Anterior cingulate cortex (tissue), 58 donors: ENCODE data around the gene CEP95.

Experiments used
- DNase-seq, 58 donors: peaks; one replicate each; lab custom pipeline; 2025; lab: John Stamatoyannopoulos, UW

Gene CEP95

DNA sequence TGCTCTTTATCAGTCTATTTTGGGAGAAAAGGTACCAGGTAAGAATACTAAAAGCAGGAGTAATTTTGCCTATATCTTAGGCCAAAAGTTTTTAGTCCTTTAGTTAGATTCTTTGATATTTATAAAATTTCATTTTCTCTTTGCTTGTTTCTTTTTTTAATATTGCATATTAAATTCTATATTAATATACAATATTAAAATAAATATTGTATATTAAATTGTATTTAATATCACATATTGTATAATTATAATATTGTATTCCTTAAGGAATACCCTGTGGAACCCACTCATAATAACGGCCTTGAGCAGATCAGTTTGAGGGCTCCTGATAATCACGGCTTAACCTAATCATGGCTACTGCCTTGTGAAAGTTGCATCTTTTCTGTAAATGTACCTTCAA lies 1.9 kb downstream of the CEP95 start:
- no peak for DNase-seq

DNA sequence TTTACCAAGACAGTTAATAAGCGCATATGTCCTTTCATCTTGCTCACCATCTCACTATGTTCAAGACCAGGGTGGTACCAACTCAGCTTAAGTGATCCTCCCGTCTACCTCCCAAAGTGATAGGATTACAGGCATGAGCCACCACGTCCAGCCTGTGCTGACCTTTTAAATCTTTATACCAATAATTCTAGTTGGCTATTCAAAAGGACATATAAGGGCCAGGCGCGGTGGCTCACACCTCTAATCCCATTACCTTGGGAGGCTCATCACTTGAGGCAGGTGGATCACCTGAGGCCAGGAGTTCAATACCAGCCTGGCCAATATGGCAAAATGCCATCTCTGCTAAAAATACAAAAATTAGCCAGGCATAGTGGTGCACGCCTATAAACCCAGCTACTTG lies 2.4 kb downstream of the CEP95 start:
- no peak for DNase-seq

DNA sequence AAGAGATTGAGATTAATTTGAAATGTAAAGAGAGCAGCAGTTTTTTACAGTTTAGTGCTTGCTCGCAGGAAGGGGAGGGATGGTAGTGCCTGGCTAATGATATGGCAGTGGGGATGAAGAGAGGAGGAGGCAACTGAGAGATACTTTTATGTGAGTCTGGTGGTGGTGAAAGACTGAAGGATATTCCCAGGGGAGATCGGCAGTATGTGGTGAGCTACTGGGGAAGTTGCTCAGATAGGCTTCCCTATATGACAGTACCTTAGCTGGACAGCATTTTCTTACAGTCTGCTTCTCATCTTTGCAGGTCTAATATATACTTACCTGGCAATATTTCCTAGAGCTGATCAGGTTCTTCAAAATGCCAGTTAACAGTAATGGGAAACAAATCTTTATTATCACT lies 8.6 kb downstream of the CEP95 start:
- DNase-seq = no peak

DNA sequence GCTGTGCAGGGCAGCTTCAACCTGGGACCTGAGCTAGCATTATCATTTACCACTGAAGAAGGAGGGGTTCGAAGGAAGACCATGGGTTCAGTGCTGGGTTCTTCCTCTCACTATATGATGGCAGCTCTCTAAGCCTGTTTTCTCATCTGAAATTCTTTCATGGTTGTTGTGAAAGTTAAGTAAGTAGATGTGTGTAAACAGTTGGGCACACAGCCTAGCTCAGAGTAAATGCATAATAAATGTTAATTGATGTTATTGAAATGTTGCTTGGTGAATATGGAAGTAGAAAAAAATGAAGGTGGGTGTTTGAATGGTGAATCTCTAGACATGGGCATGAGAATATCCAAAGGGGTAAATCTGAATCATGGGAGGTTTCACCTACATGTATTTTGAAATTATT lies 9.1 kb downstream of the CEP95 start:
- DNase-seq = no peak

DNA sequence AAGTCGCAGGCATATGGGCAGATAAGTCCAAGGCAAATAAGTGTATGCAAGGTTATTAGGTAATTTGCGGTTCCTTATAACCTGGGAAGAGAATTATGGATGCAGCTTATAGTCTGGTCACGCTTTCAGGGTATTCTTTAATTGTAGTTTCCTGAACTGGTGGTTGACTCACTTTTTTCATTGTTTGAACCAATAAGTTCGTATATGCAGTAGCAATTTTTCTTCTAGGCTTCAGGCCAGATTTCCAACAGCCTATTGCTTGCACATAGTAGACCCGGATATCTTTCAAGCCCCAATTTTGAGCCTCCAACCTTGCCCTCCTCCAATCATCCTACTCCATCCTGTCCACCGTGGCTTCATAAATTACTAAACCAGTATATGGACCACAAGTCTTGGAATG lies 12.8 kb downstream of the CEP95 start:
- DNase-seq = no peak

DNA sequence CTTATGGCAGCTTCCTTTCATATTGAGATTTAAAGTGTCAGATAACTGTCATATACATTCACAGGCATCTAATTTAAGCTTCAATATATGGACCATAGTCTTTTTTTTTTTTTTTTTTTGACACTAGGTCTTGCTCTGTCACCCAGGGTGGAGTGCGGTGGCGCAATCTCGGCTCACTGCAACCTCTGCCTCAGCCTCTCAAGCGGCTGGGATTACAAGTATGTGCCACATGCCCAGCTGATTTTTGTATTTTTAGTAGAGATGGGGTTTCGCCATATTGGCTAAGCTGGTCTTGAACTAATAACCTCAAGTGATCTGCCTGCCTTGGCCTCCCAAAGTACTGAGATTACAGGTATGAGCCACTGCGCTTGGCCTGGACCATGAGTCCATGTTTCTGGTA lies 13.6 kb downstream of the CEP95 start:
- no peak for DNase-seq

DNA sequence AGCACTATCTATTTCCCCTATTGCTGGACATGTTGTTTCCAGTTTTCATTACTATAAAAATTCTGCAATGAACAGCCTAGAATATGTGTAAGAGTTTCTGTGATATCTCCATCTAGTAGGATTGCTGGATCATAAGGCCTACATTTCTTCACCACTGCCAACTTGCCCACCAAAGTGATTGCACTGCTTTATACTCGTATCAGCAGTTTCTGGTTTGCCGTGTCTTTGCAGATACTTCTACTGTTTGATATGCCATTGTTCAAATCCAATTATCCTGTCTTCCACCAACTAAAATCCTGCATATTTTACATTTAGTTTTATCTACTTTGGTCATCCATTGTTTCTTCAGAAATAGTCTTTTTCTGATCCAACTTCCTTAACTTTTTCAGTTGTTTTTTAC lies 21.1 kb downstream of the CEP95 start:
- DNase-seq = no peak

DNA sequence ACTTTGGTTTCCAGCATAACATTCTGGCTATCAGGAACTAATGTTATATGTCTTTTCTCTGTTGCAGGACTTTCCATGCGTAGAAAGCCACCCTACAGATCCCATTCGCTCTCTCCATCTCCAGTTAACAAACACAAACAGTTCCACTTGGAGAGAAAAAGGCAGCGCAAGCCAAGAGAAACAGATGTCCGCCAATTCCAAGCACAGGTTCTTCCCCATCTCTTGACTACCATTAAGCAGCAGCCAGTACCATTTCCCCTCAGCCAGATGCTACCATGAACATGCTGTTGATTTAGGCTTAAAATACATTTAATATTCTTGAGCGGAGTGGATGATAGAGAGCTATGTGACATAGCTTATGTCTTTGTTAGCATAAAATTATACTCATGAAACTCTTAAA lies 22.4 kb downstream of the CEP95 start:
- no peak for DNase-seq

DNA sequence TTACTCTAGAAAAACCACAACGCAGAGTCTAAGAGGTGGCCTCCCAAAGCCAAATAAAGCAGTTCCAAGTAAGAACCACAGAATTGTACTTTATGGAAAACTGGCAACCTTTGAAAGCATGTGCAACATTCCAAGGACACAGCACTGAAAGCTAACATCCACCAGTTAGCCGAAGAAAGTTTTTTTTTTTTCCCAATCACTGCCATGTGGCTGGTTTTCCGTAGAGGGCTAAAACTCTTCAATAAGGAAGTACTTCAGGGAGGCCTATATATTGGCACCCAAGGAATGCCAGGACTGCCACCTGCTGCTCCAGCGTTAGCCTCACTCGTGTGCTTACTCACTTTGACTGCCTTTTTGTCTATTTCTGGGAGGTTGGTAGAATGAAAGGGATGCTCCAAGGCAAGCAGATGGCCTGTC lies 25.2 kb downstream of the CEP95 start:
- peak in 2 of 58 donors; percentile 11 to 15 for DNase-seq

DNA sequence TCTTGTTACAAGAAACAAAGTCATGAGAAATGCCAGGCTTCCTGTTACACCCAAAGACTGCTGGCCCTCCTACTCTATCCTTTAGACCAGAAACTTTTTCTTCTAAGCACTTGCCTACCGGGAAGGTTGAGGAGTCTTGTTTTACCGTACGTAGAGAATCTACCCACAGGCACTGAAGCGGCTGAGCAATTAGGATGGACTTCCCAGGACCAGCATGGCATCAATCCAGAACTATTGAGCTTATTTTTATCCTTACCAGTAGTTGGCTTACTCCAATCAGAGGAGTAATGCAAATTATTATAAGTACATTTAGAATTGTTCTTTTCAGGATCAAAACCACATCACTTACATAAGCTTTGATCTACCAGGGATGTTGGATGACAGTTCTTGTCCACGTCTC lies 25.6 kb downstream of the CEP95 start:
- DNase-seq = no peak

DNA sequence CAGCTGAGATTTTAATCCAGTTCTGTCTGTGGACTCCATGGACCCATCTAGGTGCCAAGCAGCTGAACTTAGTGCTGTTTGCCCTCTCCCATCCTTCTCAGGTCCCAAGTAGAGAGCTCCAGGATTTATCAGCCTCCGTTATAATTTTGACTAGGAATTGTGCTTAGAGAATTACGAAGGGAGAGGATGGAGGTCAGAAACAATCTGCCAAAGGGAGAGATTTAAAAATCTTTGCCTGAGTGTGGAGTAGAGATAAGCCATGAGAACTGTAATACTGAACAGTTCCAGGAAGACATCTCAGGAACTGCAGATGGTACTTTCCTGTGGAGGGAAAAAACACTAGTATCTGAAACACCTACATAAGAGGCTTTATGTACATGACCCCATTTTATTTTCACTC lies 27.0 kb downstream of the CEP95 start:
- DNase-seq = no peak

DNA sequence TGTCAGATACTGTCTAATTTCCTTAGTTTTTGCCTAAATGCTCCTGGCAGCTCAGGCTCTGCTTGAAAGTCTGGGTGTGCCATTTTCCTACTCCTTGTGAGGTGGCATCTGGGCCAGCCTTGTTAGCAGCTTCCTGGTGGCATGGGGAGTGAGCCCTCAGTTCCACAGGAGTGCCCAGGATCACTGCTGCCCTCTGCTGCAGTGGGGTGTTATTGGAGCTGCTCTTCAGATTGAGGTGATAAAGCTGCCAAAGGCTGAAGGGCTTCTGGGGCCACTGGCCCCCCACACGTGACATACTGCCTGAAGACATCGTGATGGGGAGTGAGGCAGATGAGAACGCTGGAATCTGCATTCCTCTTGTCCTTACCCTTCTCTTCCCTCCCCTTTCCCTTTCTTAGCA lies 27.4 kb downstream of the CEP95 start:
- DNase-seq = no peak

DNA sequence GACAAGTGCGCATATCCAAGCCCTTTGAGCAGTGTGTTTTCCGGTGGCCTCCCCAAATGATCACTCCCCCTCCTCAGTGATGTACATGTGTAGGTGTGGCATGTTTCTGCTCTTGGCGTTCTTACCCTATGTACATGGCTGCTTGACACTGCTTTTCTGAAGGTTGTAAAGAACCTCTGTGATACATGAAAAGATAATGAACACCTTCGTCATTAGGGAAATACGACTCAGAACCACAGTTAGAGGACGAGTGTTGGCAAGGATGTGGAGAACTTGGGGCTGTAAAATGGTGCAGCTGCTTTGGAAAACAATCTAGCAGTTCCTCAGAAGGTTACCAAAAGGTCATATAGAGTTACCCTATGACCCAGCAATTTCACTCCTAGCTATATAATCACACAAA lies 28.6 kb downstream of the CEP95 start:
- no peak for DNase-seq

DNA sequence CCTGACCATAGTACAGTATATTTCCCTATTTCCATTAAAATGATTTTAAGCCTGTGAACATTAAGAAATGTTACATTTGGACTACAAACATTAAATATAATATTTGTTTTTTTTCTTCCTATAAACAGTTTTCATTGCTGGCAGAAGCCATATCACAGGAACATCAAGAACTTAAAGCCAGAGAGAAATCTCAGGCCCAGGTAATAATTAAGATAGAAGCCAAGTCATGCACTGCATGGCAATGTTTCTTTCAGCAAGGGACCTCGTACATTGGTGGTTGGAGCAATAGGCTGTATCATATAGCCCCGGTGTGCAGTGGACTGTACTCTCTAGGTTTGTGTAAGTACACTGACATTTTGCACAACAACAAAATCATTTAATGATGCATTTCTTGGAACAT lies 30.1 kb downstream of the CEP95 start:
- DNase-seq = no peak

DNA sequence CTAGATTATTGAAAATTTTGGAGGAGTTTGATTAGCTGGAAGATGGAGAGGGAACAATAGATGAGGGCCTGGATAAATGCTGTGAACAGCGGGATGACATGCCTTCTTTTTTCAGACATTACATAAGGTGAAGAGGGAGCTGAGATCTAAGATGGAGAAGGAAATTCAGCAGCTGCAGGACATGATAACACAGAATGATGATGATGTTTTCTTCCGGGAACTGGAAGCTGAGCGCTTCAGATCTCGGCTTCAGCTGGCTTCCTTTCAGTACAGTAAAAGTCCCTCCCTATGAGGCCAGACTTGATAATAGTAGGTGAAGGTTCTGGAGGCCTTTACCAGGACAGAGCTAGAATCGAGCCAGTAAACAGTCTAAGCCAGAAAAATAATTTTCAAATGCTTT lies 30.7 kb downstream of the CEP95 start:
- DNase-seq = no peak

DNA sequence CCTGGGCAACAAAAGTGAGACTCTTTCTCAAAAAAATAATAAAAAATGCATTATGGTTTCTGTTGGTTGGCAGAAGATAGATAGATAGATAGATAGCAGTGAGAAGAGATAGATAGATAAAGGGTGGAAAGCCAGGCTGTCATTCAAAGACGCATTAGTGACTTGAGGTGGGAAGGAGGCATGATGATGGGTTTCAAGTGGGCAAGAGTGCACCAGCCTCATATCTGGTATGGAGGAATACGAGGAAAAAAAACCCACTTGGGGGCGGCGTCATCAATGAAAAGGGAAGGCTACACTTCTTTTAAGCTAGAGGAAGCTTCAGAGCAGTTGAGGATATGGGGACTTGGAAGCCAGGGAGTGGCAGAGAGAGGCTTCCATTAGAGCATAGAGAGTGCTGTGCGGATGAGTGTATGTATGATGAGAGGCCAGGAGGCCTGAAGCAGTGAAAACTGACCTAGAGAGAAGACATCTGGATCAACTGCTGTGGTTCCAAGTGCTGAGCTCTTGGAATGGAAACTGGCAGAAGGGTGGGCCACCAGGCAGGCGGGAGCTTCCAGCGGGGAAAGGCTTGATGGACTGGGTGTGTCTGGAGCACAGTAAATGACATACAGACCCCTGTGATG lies 31.8 kb downstream of the CEP95 start:
- no peak for DNase-seq

DNA sequence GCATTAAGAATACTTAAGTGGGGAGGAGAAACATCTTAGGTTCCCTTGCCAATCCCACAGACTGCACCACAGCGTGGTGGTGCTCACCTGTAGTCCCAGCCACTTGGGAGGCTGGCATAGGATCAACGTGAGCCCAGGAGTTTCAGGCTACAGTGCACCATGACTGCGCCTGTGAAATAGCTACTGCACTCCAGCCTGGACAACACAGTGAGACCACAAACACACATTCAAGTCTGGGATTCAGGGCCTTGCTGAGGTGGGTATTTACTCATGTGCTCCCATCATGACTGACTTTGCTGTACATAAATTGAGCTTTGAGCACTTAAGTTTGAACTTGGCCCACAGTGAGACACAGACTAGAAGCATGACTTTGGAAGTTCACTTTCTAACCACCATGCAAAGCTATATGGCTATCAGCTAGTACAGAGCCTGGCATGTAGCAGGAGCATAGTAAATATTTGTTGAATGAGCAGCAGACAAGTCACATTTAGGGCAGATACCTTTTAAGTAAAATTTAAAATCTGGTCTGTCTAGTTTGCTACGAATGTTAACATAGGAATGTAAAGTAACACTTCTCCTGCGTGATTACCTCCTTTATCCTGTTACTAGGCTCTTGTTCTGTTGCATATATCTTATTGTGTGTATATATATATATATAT lies 33.5 kb downstream of the CEP95 start:
- no peak for DNase-seq

DNA sequence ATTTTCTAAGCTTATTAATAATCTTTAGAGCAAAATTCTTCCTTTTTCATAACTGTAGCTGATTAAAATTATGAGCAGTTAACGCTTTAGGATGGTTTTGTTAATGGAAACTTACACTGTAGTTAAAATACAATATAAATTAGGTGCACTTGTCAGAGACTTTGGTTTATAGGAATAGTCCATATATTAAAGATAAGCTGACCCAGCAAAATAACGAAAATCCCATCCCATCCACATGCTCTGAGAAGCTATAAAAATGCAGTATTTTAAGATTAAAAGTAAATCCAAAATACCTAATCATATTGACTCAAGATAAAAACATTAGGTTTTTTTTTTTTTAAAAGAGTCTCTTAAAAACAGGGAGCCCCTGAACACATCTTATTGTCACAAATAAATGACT lies 38.0 kb downstream of the CEP95 start:
- no peak for DNase-seq

DNA sequence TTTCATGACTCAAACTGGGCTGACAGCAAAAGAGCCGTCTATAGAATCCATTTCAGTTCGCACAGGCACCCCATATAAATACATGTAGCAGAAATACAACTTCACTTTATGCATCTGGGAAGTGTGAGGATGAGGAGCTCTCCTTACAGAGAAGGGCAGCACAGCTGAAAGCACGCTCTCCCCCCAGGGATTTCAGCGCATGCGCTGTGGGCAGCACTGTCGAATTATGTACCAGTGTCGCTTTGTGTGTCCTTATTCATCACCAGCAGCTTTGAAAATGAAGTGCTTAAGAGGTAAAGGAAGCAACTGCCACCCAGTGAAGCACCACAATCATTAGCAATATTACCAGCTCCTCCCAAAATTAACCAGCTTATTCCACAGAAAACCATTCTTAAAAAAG lies 39.9 kb downstream of the CEP95 start:
- peak in 34 of 58 donors; percentile 1 to 47 (median 13) for DNase-seq

DNA sequence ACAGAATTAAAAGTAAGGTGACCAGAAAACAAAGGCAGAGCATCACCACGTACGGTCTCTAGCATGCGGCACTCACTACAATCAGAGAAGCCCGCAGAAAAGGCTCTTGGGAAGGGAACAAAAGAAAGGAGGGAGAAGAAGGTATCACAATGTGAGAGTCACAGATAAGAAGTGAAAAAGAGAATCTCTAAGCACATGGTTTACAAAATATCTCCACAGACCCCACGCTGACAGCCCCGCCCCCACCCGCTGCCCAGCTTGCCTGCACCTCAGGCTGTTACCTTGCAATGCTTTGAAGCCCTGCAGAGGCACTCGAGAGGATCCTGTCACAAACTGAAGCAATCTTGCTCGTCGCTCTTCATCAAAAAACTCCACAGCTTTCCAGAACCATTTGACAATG lies 40.5 kb downstream of the CEP95 start:
- no peak for DNase-seq

DNA sequence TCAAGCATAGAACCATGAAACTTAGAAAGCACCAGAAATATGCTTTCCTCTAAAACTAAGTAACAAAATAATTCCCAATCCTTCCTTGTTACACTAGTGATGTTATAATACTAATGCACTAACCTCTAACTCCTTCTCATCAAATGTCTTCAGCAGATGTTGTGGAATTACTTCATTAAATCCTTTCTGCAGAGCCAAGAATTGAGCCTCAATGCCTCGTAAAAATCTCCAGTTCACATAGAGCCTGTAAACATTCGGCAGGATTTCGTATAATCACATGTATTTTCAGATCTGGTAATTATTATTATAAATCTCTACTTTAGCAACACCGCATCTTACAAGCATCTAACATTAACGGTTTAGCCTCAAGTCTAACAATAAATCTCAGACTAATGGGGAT lies 44.7 kb downstream of the CEP95 start:
- no peak for DNase-seq

DNA sequence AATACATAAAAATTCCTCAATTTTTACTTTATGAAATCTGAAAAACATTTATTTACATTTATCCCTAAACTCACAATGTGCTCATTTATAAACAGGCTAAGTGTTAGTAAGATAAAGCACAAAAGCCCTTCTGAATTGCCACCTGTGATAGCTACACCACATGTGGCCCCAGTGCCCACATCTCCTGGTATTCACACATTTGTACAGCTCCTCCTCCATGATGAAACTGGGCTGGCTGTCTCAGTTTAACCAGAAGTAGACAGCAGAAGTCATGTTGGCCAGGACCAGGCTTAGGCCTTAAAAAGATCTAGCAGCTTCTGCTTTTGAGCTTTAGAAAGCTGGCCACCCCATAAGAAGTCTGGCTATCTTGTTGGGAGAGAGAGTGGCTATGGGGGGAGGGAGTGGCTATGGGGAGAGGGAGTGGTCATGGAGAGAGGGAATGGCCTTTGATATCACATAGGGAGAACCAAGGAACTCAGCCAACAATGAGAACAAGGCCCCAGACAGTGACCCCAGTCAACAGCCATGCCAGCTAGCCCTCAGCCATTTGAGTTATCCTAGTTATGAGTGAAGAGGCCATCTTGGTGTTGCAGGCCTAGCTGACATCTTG lies 47.4 kb downstream of the CEP95 start:
- no peak for DNase-seq
